CD4-positive, alpha-beta memory T cell (primary cell): ENCODE measurements around the gene GPR4. TPM values are rescaled to one million over a fixed set of nuclear protein-coding genes. Genes with fewer than 3 reads are reported as not detected.
"Not testable (repeated sequence)": the region's sequence is repeated elsewhere in the genome, so short reads cannot be mapped to it uniquely, and the experiment has no call there.

Experiments used
- CTCF ChIA-PET: fragments of 350-600 bp; sonication (Branson Sonifier 250); formaldehyde crosslinking; loops from one replicate; lab custom pipeline; 2021; ENCODE audit warnings: inconsistent platforms; ENCODE audit not compliant: partially characterized antibody; lab: Charles Lee
- POLR2A ChIA-PET: fragments of 350-600 bp; sonication (Branson Sonifier 250); formaldehyde crosslinking; loops from one replicate; lab custom pipeline; 2021; ENCODE audit not compliant: partially characterized antibody; lab: Charles Lee
- DNase-seq, 5 donors: peaks; one replicate each; pipeline versions ENCODE4 v3.0.0 to v3.0.0-alpha.2; 2020 to 2022; ENCODE audit warnings: mixed read lengths in 1 of 5
- H3K27ac ChIP-seq: one replicate; pipeline ENCODE4 v1.7.0; 2013; ENCODE audit warnings: low read depth, low read length
- H3K27me3 ChIP-seq: 2 replicates; pipeline ENCODE4 v1.7.0; 2013; ENCODE audit warnings: mild to moderate bottlenecking, low read length, moderate library complexity; ENCODE audit not compliant: insufficient read depth
- H3K36me3 ChIP-seq: 2 replicates; pipeline ENCODE4 v1.7.0; 2013; ENCODE audit warnings: mild to moderate bottlenecking, low read length, moderate library complexity; ENCODE audit not compliant: insufficient read depth
- H3K4me1 ChIP-seq: 2 replicates; pipeline ENCODE4 v1.7.0; 2013; ENCODE audit warnings: mild to moderate bottlenecking, low read length, moderate library complexity; ENCODE audit not compliant: insufficient read depth
- H3K4me3 ChIP-seq, 2 donors: one replicate each; pipeline ENCODE4 v1.7.0; 2013; ENCODE audit warnings: low read length in 2 of 2, mild to moderate bottlenecking in 1 of 2
- H3K9me3 ChIP-seq, 2 donors: one replicate each; pipeline ENCODE4 v1.7.0; 2013; ENCODE audit warnings: low read length in 2 of 2, control low read depth in 1 of 2; ENCODE audit not compliant: control insufficient read depth in 1 of 2
- H3K27ac Mint-ChIP-seq, 7 donors: one replicate each; pipeline ENCODE4 v1.8.0; 2020 to 2021; ENCODE audit warnings: mixed read lengths in 7 of 7, mild to moderate bottlenecking in 6 of 7, inconsistent platforms in 3 of 7, moderate library complexity in 3 of 7
- H3K27me3 Mint-ChIP-seq, 2 donors: one replicate each; pipeline ENCODE4 v1.8.0; 2020 to 2021; ENCODE audit warnings: mixed read lengths in 2 of 2
- H3K36me3 Mint-ChIP-seq, 2 donors: one replicate each; pipeline ENCODE4 v1.8.0; 2020 to 2021; ENCODE audit warnings: mixed read lengths in 2 of 2, inconsistent platforms in 1 of 2, mild to moderate bottlenecking in 1 of 2
- H3K4me1 Mint-ChIP-seq, 4 donors: one replicate each; pipeline ENCODE4 v1.8.0; 2020 to 2021; ENCODE audit warnings: mixed read lengths in 4 of 4, mild to moderate bottlenecking in 1 of 4
- H3K4me3 Mint-ChIP-seq, 8 donors: one replicate each; pipeline ENCODE4 v1.8.0; 2020 to 2021; ENCODE audit warnings: mixed read lengths in 8 of 8, mild to moderate bottlenecking in 7 of 8, moderate library complexity in 6 of 8, inconsistent platforms in 3 of 8
- H3K9me3 Mint-ChIP-seq, 8 donors: one replicate each; pipeline ENCODE4 v1.8.0; 2020 to 2021; ENCODE audit warnings: mixed read lengths in 8 of 8, mild to moderate bottlenecking in 5 of 8, inconsistent platforms in 3 of 8, moderate library complexity in 1 of 8
- intact Hi-C: fragments of 100-400 bp; cut with micrococcal nuclease; formaldehyde crosslinking; loops from one replicate; pipeline ENCODE4 v1.15.1; 2023
- polyA plus RNA-seq, 2 donors: library from polyadenylated mRNA; unstranded; fragments of 300-500 nt; fragmentation: Illumina TruSeq; gene quantifications; one replicate each; pipeline ENCODE4 v1.2.3, GENCODE V29; 2021
- total RNA-seq, 2 experiments: library from RNA; stranded (reverse); gene quantifications; one replicate each; pipeline ENCODE4 v1.2.3, GENCODE V29; 2021

GPR4 gene
- total and polyA plus RNA-seq, 4 experiments from 2014 or later: not detected

DNA sequence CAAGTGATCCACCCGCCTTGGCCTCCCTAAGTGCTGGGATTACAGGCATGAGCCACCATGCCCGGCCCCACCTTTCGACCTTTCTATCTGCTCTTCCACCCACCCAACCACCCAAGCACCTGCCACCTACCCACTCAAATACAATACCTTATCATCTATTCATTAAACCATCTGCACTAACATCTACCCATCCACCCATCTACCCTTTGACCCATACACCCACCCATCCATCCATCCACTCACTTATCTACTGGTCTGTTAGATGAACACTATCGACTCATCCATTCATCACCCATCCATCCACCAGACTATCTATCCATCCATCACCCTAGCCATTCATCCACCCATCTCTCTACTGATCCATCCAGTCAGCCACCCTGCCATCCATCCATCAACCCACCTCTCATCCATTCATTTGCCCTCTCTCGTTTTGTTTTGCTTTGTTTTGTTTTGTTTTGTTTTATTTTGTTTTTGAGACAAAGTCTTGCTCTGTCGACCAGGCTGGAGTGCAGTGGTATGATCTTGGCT, 20.0 kb upstream of the GPR4 start:
- Mint-ChIP-seq H3K36me3 (peaks cover 32 to 55% of the 10 kb centered on the region in 2 donors), H3K4me3 (no peak overlapping the region), H3K27ac (peak overlapping the region in 3 of 7 donors; percentile 9 to 92 (median 60)), H3K27me3 (no peaks in the 10 kb centered on the region), H3K4me1 (peaks cover 0 to 9% (median 3%) of the 10 kb centered on the region in 4 donors), H3K9me3 (no peaks in the 10 kb centered on the region)
- Histone ChIP-seq H3K27ac (no peak overlapping the region), H3K27me3 (no peaks in the 10 kb centered on the region), H3K4me1 (no peaks in the 10 kb centered on the region), H3K36me3 (peaks cover 35% of the 10 kb centered on the region), H3K4me3 (no peak overlapping the region), H3K9me3 (no peaks in the 10 kb centered on the region)
- intact Hi-C loops: no loop called here
- POLR2A ChIA-PET: no interaction called here
- CTCF ChIA-PET: no interaction called here
- DNase-seq: no peak

DNA sequence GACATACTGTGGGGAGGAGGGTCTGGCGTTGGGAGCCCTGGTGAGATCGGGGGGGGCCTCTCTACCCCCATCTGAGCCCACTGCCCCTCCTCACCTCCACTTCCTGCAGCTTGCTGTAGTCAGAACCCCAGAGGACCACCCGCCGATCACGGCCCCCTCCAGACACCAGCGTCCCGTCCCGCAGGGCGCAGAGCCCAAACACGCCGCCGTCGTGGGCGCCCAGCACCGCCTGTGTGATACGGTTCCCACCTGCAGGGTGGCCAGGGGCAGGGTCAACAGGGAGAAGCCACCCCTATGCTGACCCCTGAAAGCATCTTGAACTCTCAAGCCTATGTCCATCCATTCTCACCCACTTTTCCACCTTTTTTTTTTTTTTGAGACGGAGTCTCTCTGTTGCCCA, 19.4 kb upstream of the GPR4 start:
- Histone ChIP-seq H3K36me3 (peaks cover 30% of the 10 kb centered on the region), H3K27ac (no peak overlapping the region), H3K9me3 (no peaks in the 10 kb centered on the region), H3K4me1 (no peaks in the 10 kb centered on the region), H3K27me3 (no peaks in the 10 kb centered on the region), H3K4me3 (no peak overlapping the region)
- Mint-ChIP-seq H3K27ac (no peak overlapping the region), H3K27me3 (no peaks in the 10 kb centered on the region), H3K4me1 (peaks cover 0 to 9% (median 3%) of the 10 kb centered on the region in 4 donors), H3K4me3 (no peak overlapping the region), H3K9me3 (no peaks in the 10 kb centered on the region), H3K36me3 (peaks cover 32 to 54% of the 10 kb centered on the region in 2 donors)
- no peak for DNase-seq
- CTCF ChIA-PET: no interaction called here
- intact Hi-C loops: no loop called here
- POLR2A ChIA-PET: interaction anchor here (1.1 kb wide), 1 partner anchor 16 kb away, joined by 3 read pairs; no protein-coding TSS in a partner anchor

DNA sequence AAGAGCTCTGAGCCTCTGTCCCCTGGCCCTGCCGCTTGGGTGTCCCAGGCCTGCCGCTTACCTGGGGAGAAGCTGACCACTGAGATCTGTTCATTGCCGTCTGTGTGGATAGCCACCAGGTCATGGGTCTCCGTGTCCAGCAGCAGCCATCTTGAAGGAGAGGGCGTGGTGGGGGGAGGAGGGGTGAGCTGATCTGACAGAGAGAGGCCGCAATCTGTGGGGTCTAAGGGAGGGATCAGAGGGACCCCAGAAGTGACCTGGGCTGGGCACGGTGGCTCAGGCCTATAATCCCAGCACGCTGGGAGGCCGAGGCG, 14.6 kb upstream of the GPR4 start:
- Histone ChIP-seq H3K4me1 (peaks cover 7% of the 10 kb centered on the region), H3K4me3 (no peak overlapping the region), H3K27me3 (no peaks in the 10 kb centered on the region), H3K9me3 (no peaks in the 10 kb centered on the region), H3K36me3 (peaks cover 24% of the 10 kb centered on the region), H3K27ac (no peak overlapping the region)
- Mint-ChIP-seq H3K36me3 (peaks cover 30 to 59% of the 10 kb centered on the region in 2 donors), H3K4me1 (peaks cover 6 to 14% (median 10%) of the 10 kb centered on the region in 4 donors), H3K9me3 (no peaks in the 10 kb centered on the region), H3K4me3 (no peak overlapping the region), H3K27ac (peak overlapping the region in 2 of 7 donors; percentile 4 to 75), H3K27me3 (no peaks in the 10 kb centered on the region)
- no peak for DNase-seq
- intact Hi-C loops: no loop called here
- ChIA-PET CTCF (interaction anchor here (1.6 kb wide), 1 partner anchor 22 kb away, joined by 4 read pairs; the partner anchor contains the start of gene EML2), POLR2A (interaction anchor here (0.8 kb wide), 1 partner anchor 25 kb away, joined by 3 read pairs; no protein-coding TSS in a partner anchor)

DNA sequence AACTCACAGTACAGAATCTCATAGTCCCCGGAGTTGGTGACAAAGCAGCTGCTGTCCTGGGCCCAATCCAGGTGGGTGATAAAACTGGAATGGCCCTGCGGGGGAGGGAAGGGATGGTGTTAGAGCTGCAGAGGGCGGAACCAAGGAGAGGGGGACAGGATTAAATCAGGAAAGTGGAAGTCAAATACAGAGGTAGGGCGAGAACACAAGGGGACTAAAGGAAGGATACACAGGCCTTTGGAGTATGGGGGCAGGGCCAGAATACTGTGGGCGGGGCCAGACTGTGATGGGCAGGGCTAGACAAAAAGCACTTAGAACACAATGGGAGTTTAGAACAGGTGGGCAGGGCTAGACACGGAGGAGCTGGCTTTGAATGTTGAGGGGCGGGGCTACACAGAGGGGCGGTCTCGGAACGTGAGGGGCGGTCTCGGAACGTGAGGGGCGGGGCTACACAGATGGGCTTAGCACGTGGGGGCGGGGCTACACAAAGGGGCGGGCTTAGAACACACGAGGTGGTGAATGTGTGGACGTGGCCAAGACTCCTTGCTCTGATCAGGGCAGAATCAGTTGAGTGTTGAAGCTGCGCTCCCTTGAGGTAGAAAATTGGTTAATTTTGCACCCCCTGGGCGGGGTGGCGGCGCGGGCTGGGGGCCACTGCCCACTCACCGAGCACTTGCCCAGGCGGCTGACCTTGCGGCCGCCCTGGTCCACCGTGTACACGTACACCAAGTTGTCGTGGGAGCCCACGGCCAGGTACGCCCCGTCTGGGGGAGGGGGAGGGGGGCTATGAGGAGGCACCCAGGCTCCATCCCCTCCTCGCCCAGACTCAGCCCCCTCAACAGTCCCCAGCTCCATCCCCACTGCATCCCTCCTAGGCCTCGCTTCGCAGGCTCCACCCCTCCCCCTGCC, 14.0 kb upstream of the GPR4 start:
- peak overlapping the region; percentile 44 to 88 (median 75) for H3K27ac Mint-ChIP-seq
- intact Hi-C loops: no loop called here

DNA sequence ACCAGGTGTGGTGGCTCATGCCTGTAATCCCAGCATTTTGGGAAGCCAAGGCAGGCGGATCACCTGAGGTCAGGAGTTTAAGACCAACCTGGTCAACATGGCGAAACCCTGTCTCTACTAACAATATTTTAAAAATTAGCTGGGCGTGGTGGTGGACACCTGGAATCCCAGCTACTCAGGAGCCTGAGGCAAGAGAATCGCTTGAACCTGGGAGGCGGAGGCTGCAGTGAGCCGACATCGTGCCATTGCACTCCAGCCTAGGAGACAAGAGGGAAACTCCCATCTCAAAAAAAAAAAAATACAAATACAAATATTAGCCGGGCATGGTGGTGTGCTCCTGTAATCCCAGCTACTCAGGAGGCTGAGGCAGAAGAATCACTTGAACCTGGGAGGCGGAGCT, 13.0 kb upstream of the GPR4 start:
- H3K9me3 ChIP-seq, H3K4me3 ChIP-seq, H3K9me3 Mint-ChIP-seq, intact Hi-C loops, H3K4me3 Mint-ChIP-seq, H3K27me3 Mint-ChIP-seq, H3K27ac Mint-ChIP-seq, H3K4me1 ChIP-seq, H3K27me3 ChIP-seq, H3K27ac ChIP-seq, DNase-seq: not testable (repeated sequence)
- peaks cover 6 to 14% (median 10%) of the 10 kb centered on the region in 4 donors for H3K4me1 Mint-ChIP-seq
- peaks cover 24% of the 10 kb centered on the region for H3K36me3 ChIP-seq
- H3K36me3 Mint-ChIP-seq: peaks cover 31 to 54% of the 10 kb centered on the region in 2 donors
- CTCF ChIA-PET: interaction anchor here (1.3 to 1.4 kb wide), 2 partner anchors 9 to 27 kb away, joined by 3 to 7 read pairs; no protein-coding TSS in a partner anchor
- POLR2A ChIA-PET: interaction anchor here (1.2 kb wide), 1 partner anchor 27 kb away, joined by 7 read pairs; no protein-coding TSS in a partner anchor

More for the DNA sequence above, 14.0 kb upstream of the GPR4 start:
- Mint-ChIP-seq H3K4me1 (peaks cover 6 to 14% (median 10%) of the 10 kb centered on the region in 4 donors), H3K4me3 (no peak overlapping the region), H3K36me3 (peaks cover 30 to 54% of the 10 kb centered on the region in 2 donors), H3K27me3 (no peaks in the 10 kb centered on the region), H3K9me3 (no peaks in the 10 kb centered on the region)
- ChIA-PET POLR2A (interaction anchor here (0.6 to 0.8 kb wide), 3 partner anchors 25 to 984 kb away, joined by 3 read pairs; no protein-coding TSS in a partner anchor), CTCF (interaction anchor here (1.6 kb wide), 1 partner anchor 23 kb away, joined by 4 read pairs; the partner anchor contains the start of gene EML2)
- Histone ChIP-seq H3K9me3 (no peaks in the 10 kb centered on the region), H3K4me1 (peaks cover 7% of the 10 kb centered on the region), H3K4me3 (no peak overlapping the region), H3K27me3 (no peaks in the 10 kb centered on the region), H3K36me3 (peaks cover 24% of the 10 kb centered on the region), H3K27ac (peak overlapping the region; percentile 15)
- DNase-seq: peak; percentile 74 to 86 (median 77)

DNA sequence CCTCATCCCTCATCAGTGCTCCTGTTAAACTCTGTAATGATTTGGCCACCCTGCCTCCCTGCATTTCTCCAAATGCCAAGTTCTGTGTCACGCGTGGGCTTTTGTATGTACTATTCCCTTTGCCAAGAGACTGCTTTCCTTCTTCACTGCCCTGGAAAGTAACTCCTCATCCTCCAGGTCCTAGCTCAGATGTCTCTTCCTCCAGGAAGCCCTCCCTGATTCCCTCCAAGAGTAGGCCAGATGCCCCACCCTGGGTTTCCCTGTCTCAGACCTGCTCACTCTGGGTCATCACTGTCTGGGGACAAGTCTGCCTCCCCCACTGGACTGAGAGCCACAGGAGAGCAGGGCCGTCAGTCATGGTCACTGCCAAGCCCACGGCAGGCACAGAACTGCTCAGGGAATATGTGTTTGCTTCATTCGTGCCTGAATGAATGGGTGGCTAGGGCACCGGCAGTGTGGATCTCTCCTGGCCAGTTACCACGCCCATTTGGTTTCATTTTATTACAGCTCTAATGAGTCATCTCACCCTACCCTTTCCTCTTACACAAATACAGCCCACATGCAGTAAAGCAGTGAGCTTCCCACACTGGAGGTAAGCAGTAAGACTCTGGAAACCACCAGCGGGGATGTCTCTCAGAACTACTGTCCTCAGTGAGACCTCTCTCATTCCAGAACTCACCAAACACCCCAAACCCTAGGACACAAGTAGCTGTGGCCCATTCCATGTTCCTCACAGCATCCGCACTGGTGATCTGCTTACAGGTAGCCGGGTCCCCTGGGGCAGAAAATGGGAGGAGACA, 12.1 kb upstream of the GPR4 start:
- Mint-ChIP-seq H3K4me1 (peaks cover 6 to 14% (median 10%) of the 10 kb centered on the region in 4 donors), H3K27ac (peak overlapping the region; percentile 18 to 84 (median 63)), H3K9me3 (peaks cover 0 to 4% (median under 1%) of the 10 kb centered on the region in 8 donors), H3K4me3 (no peak overlapping the region), H3K36me3 (peaks cover 36 to 57% of the 10 kb centered on the region in 2 donors), H3K27me3 (no peaks in the 10 kb centered on the region)
- Histone ChIP-seq H3K9me3 (no peaks in the 10 kb centered on the region), H3K4me3 (no peak overlapping the region), H3K27ac (no peak overlapping the region), H3K36me3 (peaks cover 17% of the 10 kb centered on the region), H3K27me3 (no peaks in the 10 kb centered on the region), H3K4me1 (peaks cover 7% of the 10 kb centered on the region)
- peak in 2 of 5 donors; percentile 19 to 50 for DNase-seq
- ChIA-PET CTCF (interaction anchor here (0.7 to 2.0 kb wide), 4 partner anchors 8 to 28 kb away, joined by 3 to 11 read pairs (median 5); no protein-coding TSS in a partner anchor), POLR2A (interaction anchor here (1.2 kb wide), 1 partner anchor 28 kb away, joined by 7 read pairs; no protein-coding TSS in a partner anchor)
- intact Hi-C loops: no loop called here
